Fibroblast of upper back skin (primary cell): Measurements from ENCODE around the gene EXOC4.
"Not testable (repeated sequence)": the region's sequence is repeated elsewhere in the genome, so short reads cannot be mapped to it uniquely, and the experiment has no call there.

ENCODE experiments used
- DNase-seq: peaks from one replicate; pipeline ENCODE4 v3.0.0-alpha.2; 2013

The EXOC4 gene

GRCh38 chr7:133319842-133320241 is 67.0 kb downstream of the EXOC4 start:
- no peak for DNase-seq

- no peak for DNase-seq
Observed at GRCh38 chr7:133320891-133321290, 68.0 kb downstream of the EXOC4 start.

- DNase-seq, result not testable (repeated sequence)
Observed at GRCh38 chr7:133321366-133321765, 68.5 kb downstream of the EXOC4 start.

GRCh38 chr7:133326745-133327144 is 73.9 kb downstream of the EXOC4 start:
- DNase-seq, result not testable (repeated sequence)

- DNase-seq, result not testable (repeated sequence)
Observed at GRCh38 chr7:133328021-133328420, 75.1 kb downstream of the EXOC4 start.

GRCh38 chr7:133330085-133330484 is 77.2 kb downstream of the EXOC4 start:
- DNase-seq, result no peak

GRCh38 chr7:133331861-133332260 is 79.0 kb downstream of the EXOC4 start:
- peak; percentile 42 for DNase-seq

- DNase-seq, result no peak
Observed at GRCh38 chr7:133339772-133340171, 86.9 kb downstream of the EXOC4 start.

- peak; percentile 15 for DNase-seq
Observed at GRCh38 chr7:133344275-133344674, 91.4 kb downstream of the EXOC4 start.

- no peak for DNase-seq
Observed at GRCh38 chr7:133345690-133346421, 93.0 kb downstream of the EXOC4 start.

GRCh38 chr7:133348250-133348649 is 95.4 kb downstream of the EXOC4 start:
- DNase-seq, result no peak

GRCh38 chr7:133349101-133349500 is 96.2 kb downstream of the EXOC4 start:
- DNase-seq, result no peak

- DNase-seq, result no peak
Observed at GRCh38 chr7:133352430-133352829, 99.6 kb downstream of the EXOC4 start.

- no peak for DNase-seq
Observed at GRCh38 chr7:133353775-133354174, 100.9 kb downstream of the EXOC4 start.

- peak; percentile 61 for DNase-seq
Observed at GRCh38 chr7:133354546-133355324, 101.9 kb downstream of the EXOC4 start.

GRCh38 chr7:133355325-133355708 is 102.4 kb downstream of the EXOC4 start:
- DNase-seq, result peak; percentile 87

- no peak for DNase-seq
Observed at GRCh38 chr7:133355822-133356221, 102.9 kb downstream of the EXOC4 start.

GRCh38 chr7:133358708-133359107 is 105.8 kb downstream of the EXOC4 start:
- peak; percentile 27 for DNase-seq

GRCh38 chr7:133359449-133359848 is 106.6 kb downstream of the EXOC4 start:
- peak; percentile 19 for DNase-seq

GRCh38 chr7:133360201-133360600 is 107.3 kb downstream of the EXOC4 start:
- DNase-seq, result no peak

GRCh38 chr7:133361806-133362205 is 108.9 kb downstream of the EXOC4 start:
- no peak for DNase-seq

GRCh38 chr7:133364959-133365690 is 112.2 kb downstream of the EXOC4 start:
- peak; percentile 70 for DNase-seq

- peak; percentile 46 for DNase-seq
Observed at GRCh38 chr7:133365917-133366316, 113.0 kb downstream of the EXOC4 start.

GRCh38 chr7:133367561-133367960 is 114.7 kb downstream of the EXOC4 start:
- DNase-seq, result no peak
